NCI-H1417 treated with DMSO at 0.1 percent for 48 hours (cell line): ENCODE data around the gene DDX24.
"Not testable (repeated sequence)": the region's sequence is repeated elsewhere in the genome, so short reads cannot be mapped to it uniquely, and the experiment has no call there.

Experiments used
- DNase-seq: peaks from one replicate; lab custom pipeline; 2025; lab: John Stamatoyannopoulos, UW

DDX24 gene

GRCh38 chr14:94077823-94078222 lies 3.2 kb downstream of the DDX24 start:
- DNase-seq = no peak

DNA sequence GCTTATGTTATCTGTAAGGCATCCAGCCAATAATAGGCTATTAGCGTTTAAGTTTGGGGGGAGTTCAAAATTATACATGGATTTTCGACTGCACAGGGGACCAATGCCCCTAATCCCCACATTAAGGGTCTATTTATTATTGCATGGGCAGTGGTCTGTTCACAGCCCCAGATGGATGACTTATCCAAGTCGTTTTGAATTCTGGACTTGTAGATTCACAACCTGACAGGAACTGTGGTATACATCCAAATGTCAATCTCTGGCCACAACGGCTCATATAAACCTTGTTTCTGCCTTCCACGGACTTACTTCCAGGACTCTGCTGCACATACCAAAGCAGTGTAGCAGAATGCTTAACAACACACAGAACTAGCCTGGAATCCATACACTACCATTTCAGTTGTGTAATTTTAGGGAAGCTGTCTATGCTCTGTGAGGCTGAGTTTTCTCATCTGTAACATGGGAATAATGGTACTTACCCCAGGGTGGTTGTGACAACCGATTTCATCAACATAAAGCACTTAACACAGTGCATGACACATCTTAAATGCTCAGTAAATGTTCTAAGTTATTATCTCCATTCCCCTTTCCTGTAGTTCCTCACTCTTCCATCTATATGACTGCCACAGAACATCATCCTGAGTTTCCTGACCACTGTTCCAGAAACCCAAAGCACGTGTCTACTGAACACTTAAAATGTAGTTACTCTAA lies 3.7 kb downstream of the DDX24 start:
- no peak for DNase-seq

- DNase-seq = no peak
Measured at GRCh38 chr14:94075008-94075407, 6.0 kb downstream of the DDX24 start.

GRCh38 chr14:94074534-94074933 lies 6.5 kb downstream of the DDX24 start:
- DNase-seq = no peak

DNA sequence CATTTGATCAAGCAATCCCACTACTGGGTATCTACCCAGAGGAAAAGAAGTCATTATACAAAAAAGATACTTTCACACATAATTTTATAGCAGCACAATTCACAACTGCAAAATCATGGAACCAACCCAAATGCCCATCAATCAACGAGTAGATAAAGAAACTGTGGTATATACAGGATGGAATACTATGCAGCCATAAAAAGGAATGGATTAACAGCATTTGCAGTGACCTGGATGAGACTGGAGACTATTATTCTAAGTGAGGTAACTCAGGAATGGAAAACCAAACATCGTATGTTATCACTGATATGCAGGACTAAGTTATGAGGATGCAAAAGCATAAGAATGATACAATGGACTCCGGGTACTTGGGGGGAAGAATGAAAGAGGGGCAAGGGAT lies 8.9 kb downstream of the DDX24 start:
- not testable (repeated sequence) for DNase-seq

GRCh38 chr14:94066089-94066676 lies 14.8 kb downstream of the DDX24 start:
- DNase-seq = no peak

GRCh38 chr14:94062344-94062940 lies 18.6 kb downstream of the DDX24 start:
- DNase-seq = no peak

DNA sequence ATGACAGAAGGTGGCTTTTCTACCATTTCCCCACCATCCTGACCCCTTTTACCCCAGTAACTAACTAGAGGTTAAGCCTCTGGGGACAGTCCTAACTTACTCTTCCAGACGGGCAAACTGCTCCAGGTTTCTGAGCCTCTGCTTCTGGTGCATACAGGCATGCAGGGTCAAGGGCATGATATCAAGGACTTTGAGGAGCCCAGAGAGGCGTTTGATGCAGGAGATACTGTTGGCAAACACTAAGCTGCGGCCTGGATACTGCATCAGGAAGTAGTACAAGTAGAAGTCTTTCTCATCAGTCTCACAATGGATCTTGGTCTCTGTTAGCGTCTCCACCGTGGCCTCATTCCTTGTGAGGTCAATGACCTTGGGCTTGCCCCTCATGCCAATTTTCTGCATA lies 21.0 kb downstream of the DDX24 start:
- no peak for DNase-seq

DNA sequence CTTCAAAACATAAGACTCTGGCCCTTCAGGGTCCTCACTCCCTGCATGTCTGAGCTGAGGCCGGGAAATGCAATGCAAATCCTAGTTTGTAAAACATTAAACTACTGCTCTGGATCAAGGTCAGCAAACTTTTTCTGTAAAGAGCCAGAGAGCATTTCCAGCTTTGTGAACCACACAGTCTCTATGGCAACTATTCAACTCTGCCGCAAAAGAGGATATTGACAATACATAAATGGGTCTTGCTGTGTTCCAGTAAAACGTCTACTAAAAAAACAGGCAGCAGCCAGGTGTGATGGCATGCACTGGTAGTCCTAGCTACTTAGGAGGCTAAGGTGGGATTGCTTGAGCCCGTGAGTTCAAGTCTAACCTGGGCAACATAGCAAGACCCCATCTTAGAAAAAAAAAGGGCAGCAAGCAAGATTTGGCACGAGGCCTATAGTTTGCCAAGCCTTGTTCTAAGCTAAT lies 22.3 kb downstream of the DDX24 start:
- no peak for DNase-seq

DNA sequence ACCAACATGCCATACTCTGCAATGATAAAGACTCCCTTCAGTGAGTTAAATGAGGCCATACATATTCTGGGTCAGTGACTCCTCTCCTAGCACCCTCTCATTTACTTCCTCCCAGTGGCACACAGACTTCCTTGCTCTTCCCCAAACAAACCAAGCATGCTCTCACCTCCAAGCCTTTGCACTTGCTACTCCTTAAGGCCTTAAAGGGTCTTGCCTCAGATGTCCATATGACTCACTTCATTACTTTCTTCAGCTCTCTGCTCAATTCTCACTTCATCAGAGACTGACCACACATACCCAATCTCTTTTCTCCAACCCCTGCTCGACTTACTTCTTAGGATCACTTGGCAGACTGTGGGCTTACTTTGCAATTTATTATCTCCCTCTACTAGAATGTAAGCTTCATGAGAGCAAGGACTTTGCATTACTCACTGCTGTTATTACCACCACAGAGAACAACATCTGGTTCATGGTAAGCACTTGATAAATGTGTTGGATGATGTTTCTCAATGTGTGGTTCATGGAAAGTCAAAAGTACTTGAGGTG lies 22.8 kb downstream of the DDX24 start:
- no peak for DNase-seq

- no peak for DNase-seq
Measured at GRCh38 chr14:94056579-94057308, 24.3 kb downstream of the DDX24 start.

DNA sequence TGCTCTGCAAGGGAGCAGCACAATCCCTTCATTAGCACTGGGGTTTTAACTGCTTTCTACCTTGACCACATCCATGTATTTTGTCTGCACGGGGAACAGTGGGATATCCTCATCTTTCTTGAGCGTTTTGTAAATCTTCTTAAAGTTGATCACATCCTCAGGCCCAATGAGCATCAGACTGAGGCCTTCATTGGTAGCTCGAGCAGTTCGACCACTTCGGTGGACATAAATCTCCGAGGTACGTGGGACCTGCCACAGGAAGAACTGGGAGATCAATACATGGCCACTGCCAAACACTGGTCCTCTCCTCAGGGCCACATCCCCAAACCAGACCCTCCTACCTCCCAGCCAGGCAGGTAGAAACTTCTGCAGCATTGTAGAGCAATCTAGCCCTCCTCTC lies 26.1 kb downstream of the DDX24 start:
- DNase-seq = no peak

- DNase-seq = no peak
Measured at GRCh38 chr14:94054401-94054800, 26.6 kb downstream of the DDX24 start.

GRCh38 chr14:94052662-94053061 lies 28.3 kb downstream of the DDX24 start:
- DNase-seq = no peak

DNA sequence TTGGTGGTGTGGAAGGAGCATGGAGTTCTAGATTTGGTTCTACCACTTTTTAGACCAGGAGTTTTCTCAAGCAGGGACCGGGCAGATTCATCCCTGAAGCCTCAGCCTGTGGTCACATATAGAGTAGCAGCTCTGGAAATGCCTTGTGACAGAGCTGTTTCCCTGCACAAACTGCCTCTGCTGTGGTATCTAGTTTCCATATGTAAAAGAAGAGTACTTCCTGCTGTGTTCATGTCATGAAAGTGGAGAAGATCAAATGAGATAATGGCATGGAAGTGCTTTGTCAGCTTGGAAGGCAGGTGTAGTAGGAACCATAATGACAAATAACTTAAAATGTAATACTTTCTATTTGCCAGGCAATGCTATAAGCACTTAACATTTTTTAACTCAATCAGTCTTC lies 28.8 kb downstream of the DDX24 start:
- no peak for DNase-seq

GRCh38 chr14:94051779-94052178 lies 29.2 kb downstream of the DDX24 start:
- no peak for DNase-seq

DNA sequence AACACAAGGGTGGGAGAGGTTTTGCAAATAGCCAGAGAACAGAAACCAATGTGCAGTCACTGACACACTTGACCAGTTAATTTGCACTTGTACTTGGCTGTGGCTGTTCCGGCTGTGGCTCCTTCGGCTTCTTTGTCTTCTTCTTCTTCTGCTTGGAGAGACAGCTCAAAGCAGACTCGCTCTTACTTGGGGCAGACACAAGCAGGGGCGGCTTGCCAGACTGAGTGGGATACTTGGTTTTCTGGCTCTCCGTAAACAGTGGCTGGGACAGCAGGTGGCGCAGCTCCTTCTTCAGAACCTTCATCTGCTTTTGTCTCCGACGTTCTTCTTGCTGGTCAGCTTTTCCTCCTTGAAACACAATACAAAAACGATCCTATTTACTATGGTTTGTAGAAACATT lies 29.9 kb downstream of the DDX24 start:
- no peak for DNase-seq

GRCh38 chr14:94050231-94050880 lies 30.6 kb downstream of the DDX24 start:
- no peak for DNase-seq

DNA sequence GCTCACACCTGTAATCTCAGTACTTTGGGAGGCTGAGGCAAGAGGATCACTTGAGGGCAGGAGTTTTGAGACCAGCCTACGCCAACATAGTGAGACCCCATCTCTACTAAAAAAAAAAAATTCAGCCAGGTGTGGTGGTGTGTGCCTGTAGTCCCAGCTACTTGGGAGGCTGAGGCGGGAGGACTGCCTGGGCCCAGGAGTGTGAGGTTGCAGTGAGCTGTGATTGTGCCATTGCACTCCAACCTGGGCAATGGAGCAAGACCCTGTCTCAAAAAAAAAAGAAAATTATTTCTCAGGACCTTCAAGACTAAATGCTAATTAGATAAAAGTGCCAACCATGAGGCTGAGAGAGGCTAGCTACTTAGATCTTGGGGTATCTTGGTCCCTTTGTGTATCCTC lies 31.4 kb downstream of the DDX24 start:
- DNase-seq = no peak

DNA sequence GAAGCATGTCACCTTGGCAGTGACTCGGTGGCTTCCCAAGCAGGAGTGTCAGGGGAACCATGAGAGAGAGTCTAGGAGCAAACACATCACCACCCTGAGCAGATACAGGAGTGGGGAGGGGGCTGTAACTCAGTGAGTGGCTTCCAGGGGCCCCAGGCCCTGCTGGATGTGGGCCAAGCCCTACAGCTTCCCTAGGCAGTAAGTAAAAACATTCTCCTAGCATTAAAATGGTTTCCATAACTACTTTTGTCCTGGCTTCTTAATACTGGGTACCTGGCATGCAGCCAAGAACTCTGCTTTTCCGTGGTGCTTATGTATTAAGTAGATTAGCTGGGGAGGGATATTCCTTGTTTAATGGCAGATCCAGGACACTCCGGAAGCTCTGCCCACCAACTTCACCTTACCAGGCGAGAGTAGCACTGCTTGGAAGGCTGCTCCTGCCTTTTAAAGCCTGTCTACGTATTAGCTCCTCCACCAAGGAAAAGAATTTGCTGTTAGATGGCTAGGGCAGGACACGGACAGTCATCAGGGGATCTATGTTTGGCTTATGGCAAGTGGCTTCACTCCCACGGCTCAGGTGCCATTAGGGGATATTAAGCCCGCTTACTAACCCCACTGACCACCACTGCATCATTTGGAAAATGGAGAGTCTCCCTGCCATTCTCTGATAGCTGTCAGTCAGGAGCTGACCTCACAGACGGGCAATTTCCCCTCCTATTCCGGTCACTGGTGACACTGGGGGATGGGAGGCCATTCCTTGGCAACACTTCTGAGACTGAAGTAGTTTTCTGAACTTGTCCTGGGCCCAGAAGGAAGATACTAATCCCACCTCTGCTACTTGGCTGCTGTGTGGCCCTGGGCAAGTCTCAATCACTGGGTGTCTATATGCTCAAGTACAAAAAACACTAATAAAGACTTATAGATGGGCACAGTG lies 32.0 kb downstream of the DDX24 start:
- DNase-seq = peak; percentile 89

DNA sequence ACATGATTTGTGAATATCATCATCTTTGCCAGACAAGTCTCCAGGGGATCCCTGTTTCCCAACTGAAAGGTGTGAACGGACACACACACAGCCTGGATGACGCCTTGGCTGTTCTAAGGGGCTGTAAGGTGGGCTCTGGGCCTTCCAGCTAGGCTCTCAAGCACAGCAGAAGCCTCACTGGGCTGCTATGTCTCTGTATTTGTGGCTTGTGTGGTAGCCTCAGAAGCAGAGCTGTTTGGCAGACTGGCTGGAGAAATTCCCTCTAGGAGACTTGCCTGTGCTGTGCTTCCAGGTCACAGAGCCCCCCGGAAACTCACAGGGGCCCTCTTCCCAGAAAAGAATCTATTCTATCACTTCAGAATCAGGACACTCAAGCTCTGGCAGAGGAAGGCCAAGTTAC lies 33.4 kb downstream of the DDX24 start:
- no peak for DNase-seq
